SK-N-DZ (cell line): ENCODE data around the gene PROP1.
"Not testable (repeated sequence)": the region's sequence is repeated elsewhere in the genome, so short reads cannot be mapped to it uniquely, and the experiment has no call there.

Source experiments
- DNase-seq: peaks from one replicate; pipeline ENCODE4 v3.0.0-alpha.2; 2015; ENCODE audit warnings: low spot score

The PROP1 gene

GRCh38 chr5:177982956-177983355 lies 13.1 kb downstream of the PROP1 start:
- DNase-seq = no peak

- DNase-seq = no peak
These were observed 13.8 kb downstream of the PROP1 start for GRCh38 chr5:177982072-177982727.

- DNase-seq = no peak
These were observed 14.6 kb downstream of the PROP1 start for GRCh38 chr5:177981296-177982071.

GRCh38 chr5:177980743-177981151 lies 15.3 kb downstream of the PROP1 start:
- DNase-seq = peak; percentile 61

GRCh38 chr5:177977600-177977999 lies 18.4 kb downstream of the PROP1 start:
- DNase-seq = not testable (repeated sequence)

GRCh38 chr5:177973066-177973635 lies 22.9 kb downstream of the PROP1 start:
- no peak for DNase-seq

GRCh38 chr5:177972613-177973012 lies 23.4 kb downstream of the PROP1 start:
- no peak for DNase-seq

GRCh38 chr5:177972014-177972413 lies 24.0 kb downstream of the PROP1 start:
- not testable (repeated sequence) for DNase-seq

- no peak for DNase-seq
These were observed 27.3 kb downstream of the PROP1 start for GRCh38 chr5:177968661-177969211.

- no peak for DNase-seq
These were observed 28.7 kb downstream of the PROP1 start for GRCh38 chr5:177967221-177967887.

- no peak for DNase-seq
These were observed 29.2 kb downstream of the PROP1 start for GRCh38 chr5:177966839-177967166.

- no peak for DNase-seq
These were observed 29.8 kb downstream of the PROP1 start for GRCh38 chr5:177966009-177966838.

- no peak for DNase-seq
These were observed 31.6 kb downstream of the PROP1 start for GRCh38 chr5:177964471-177964870.

- no peak for DNase-seq
These were observed 32.1 kb downstream of the PROP1 start for GRCh38 chr5:177963966-177964365.

- DNase-seq = no peak
These were observed 36.7 kb downstream of the PROP1 start for GRCh38 chr5:177959315-177959714.

- DNase-seq = no peak
These were observed 37.3 kb downstream of the PROP1 start for GRCh38 chr5:177958696-177959095.

- no peak for DNase-seq
These were observed 38.8 kb downstream of the PROP1 start for GRCh38 chr5:177957241-177957640.

- DNase-seq = not testable (repeated sequence)
These were observed 42.9 kb downstream of the PROP1 start for GRCh38 chr5:177953101-177953500.

- DNase-seq = not testable (repeated sequence)
These were observed 46.4 kb downstream of the PROP1 start for GRCh38 chr5:177949656-177950055.

GRCh38 chr5:177949065-177949464 lies 47.0 kb downstream of the PROP1 start:
- not testable (repeated sequence) for DNase-seq

GRCh38 chr5:177947912-177948311 lies 48.1 kb downstream of the PROP1 start:
- not testable (repeated sequence) for DNase-seq
